ENCODE results near the gene PEX11A. TPM values are rescaled to one million over a fixed set of nuclear protein-coding genes. Genes with fewer than 3 reads are reported as not detected.

Gene PEX11A
- total RNA-seq, 1 donor from 2014 or later = 5.8 TPM

GRCh38 chr15:89685995-89686394 lies 4.6 kb downstream of the PEX11A start:
- H3K4me3 ChIP-seq (ENCODE audit: low read depth, low read length) = no peak overlapping the region
- no peak for TF ChIP-seq CTCF (IDR thresholded peaks at IDR 0.05; ENCODE audit: insufficient read depth, low read length, severe bottlenecking)
- no peaks in the 10 kb centered on the region for H3K27me3 ChIP-seq (ENCODE audit: control insufficient read depth, insufficient read depth, low read length)
- DNase-seq (ENCODE audit: low read depth) = peak; percentile 22
- no peak for FAIRE-seq
- peaks cover 2% of the 10 kb centered on the region for H3K36me3 ChIP-seq (ENCODE audit: control insufficient read depth, insufficient read depth, low read length)

GRCh38 chr15:89681146-89681545 lies 9.4 kb downstream of the PEX11A start:
- FAIRE-seq (no peak), DNase-seq (ENCODE audit: low read depth) (no peak)
- Histone ChIP-seq H3K27me3 (ENCODE audit: control insufficient read depth, insufficient read depth, low read length) (peaks cover 2% of the 10 kb centered on the region), H3K36me3 (ENCODE audit: control insufficient read depth, insufficient read depth, low read length) (peaks cover 2% of the 10 kb centered on the region), H3K4me3 (ENCODE audit: low read depth, low read length) (no peak overlapping the region)
- TF ChIP-seq CTCF (IDR thresholded peaks at IDR 0.05; ENCODE audit: insufficient read depth, low read length, severe bottlenecking) = no peak

GRCh38 chr15:89680282-89680873 lies 10.2 kb downstream of the PEX11A start:
- no peak for TF ChIP-seq CTCF (IDR thresholded peaks at IDR 0.05; ENCODE audit: insufficient read depth, low read length, severe bottlenecking)
- peak; percentile 5 for DNase-seq (ENCODE audit: low read depth)

GRCh38 chr15:89679212-89679611 lies 11.3 kb downstream of the PEX11A start, which contains the start of gene PLIN1:
TSS of gene PLIN1 (minus strand) at chr15:89679367. CDS start at chr15:89677489, 1,878 bp downstream.
- no peak for DNase-seq (ENCODE audit: low read depth)
- peaks cover 2% of the 10 kb centered on the region for H3K27me3 ChIP-seq (ENCODE audit: control insufficient read depth, insufficient read depth, low read length)
- H3K36me3 ChIP-seq (ENCODE audit: control insufficient read depth, insufficient read depth, low read length) = peaks cover 2% of the 10 kb centered on the region
- H3K4me3 ChIP-seq (ENCODE audit: low read depth, low read length) = no peak within 1 kb of the TSS
- FAIRE-seq = no peak
- TF ChIP-seq CTCF (IDR thresholded peaks at IDR 0.05; ENCODE audit: insufficient read depth, low read length, severe bottlenecking) = no peak

More at GRCh38 chr15:89680282-89680873, 10.2 kb downstream of the PEX11A start:
- no peak for FAIRE-seq
- Histone ChIP-seq H3K36me3 (ENCODE audit: control insufficient read depth, insufficient read depth, low read length) (peaks cover 2% of the 10 kb centered on the region), H3K4me3 (ENCODE audit: low read depth, low read length) (no peak overlapping the region), H3K27me3 (ENCODE audit: control insufficient read depth, insufficient read depth, low read length) (peaks cover 2% of the 10 kb centered on the region)

- no peak for DNase-seq (ENCODE audit: low read depth)
- FAIRE-seq = no peak
- H3K36me3 ChIP-seq (ENCODE audit: control insufficient read depth, insufficient read depth, low read length) = no peaks in the 10 kb centered on the region
- no peak for TF ChIP-seq CTCF (IDR thresholded peaks at IDR 0.05; ENCODE audit: insufficient read depth, low read length, severe bottlenecking)
- no peak overlapping the region for H3K4me3 ChIP-seq (ENCODE audit: low read depth, low read length)
- H3K27me3 ChIP-seq (ENCODE audit: control insufficient read depth, insufficient read depth, low read length) = peaks cover 2% of the 10 kb centered on the region
These were observed 13.2 kb downstream of the PEX11A start for GRCh38 chr15:89677381-89677780.

GRCh38 chr15:89675606-89676005 lies 14.9 kb downstream of the PEX11A start:
- H3K27me3 ChIP-seq (ENCODE audit: control insufficient read depth, insufficient read depth, low read length) = peaks cover 2% of the 10 kb centered on the region
- no peak overlapping the region for H3K4me3 ChIP-seq (ENCODE audit: low read depth, low read length)
- DNase-seq (ENCODE audit: low read depth) = no peak
- no peaks in the 10 kb centered on the region for H3K36me3 ChIP-seq (ENCODE audit: control insufficient read depth, insufficient read depth, low read length)
- no peak for FAIRE-seq
- no peak for TF ChIP-seq CTCF (IDR thresholded peaks at IDR 0.05; ENCODE audit: insufficient read depth, low read length, severe bottlenecking)

All from bronchial epithelial cell (primary cell).